Spleen (tissue), 11 donors: Measurements from ENCODE around the gene SPOPL. TPM values are rescaled to one million over a fixed set of nuclear protein-coding genes. Genes with fewer than 3 reads are reported as not detected.
"Not testable (repeated sequence)": the region's sequence is repeated elsewhere in the genome, so short reads cannot be mapped to it uniquely, and the experiment has no call there.

Experiments
- DNase-seq: peaks from one replicate; pipeline ENCODE4 v3.0.0-alpha.2; 2020
- H3K27ac ChIP-seq, 8 donors: fragments of 200-600 bp; sonication (generic) in 7 of 8; 1 replicate in 4 of 8; 2 replicates in 4 of 8; pipeline versions ENCODE4 v1.5.0 to v1.8.0; 2016 to 2021; ENCODE audit warnings: inconsistent platforms in 4 of 8, mild to moderate bottlenecking in 4 of 8, moderate library complexity in 1 of 8
- H3K27me3 ChIP-seq, 7 donors: fragments of 200-600 bp; sonication (generic) in 6 of 7; replicated peaks in 1 of 7; 1 replicate in 4 of 7; 2 replicates in 3 of 7; pipeline versions ENCODE4 v1.5.0 to v1.8.0; 2016 to 2021; ENCODE audit warnings: inconsistent platforms in 3 of 7, mild to moderate bottlenecking in 1 of 7
- H3K36me3 ChIP-seq, 6 donors: fragments of 200-600 bp; sonication (generic) in 5 of 6; 1 replicate in 4 of 6; 2 replicates in 2 of 6; pipeline versions ENCODE4 v1.5.0 to v1.8.0; 2016 to 2021; ENCODE audit warnings: inconsistent platforms in 2 of 6
- H3K4me1 ChIP-seq, 6 donors: fragments of 200-600 bp; sonication (generic) in 5 of 6; 1 replicate in 3 of 6; 2 replicates in 3 of 6; pipeline versions ENCODE4 v1.5.0 to v1.8.0; 2016 to 2021; ENCODE audit warnings: inconsistent platforms in 3 of 6
- H3K4me3 ChIP-seq, 8 donors: fragments of 200-600 bp; sonication (generic) in 7 of 8; 1 replicate in 4 of 8; 2 replicates in 4 of 8; pipeline versions ENCODE4 v1.5.0 to v1.8.0; 2016 to 2021; ENCODE audit warnings: inconsistent platforms in 4 of 8, mild to moderate bottlenecking in 4 of 8, moderate library complexity in 2 of 8
- H3K9me3 ChIP-seq, 8 donors: fragments of 200-600 bp; sonication (generic) in 7 of 8; 1 replicate in 4 of 8; 2 replicates in 4 of 8; pipeline versions ENCODE4 v1.5.0 to v1.8.0; 2016 to 2021; ENCODE audit warnings: inconsistent platforms in 4 of 8
- POLR2A ChIP-seq, 3 donors: fragments of 450-650 bp; IDR thresholded peaks; one replicate each; pipeline ENCODE4 v1.5.1; 2017; ENCODE audit warnings: antibody characterized with exemption in 3 of 3, mild to moderate bottlenecking in 1 of 3
- POLR2AphosphoS5 ChIP-seq, 3 donors: sonication (generic); formaldehyde crosslinking; IDR thresholded peaks; one replicate each; pipeline ENCODE4 v1.5.1; 2017; ENCODE audit warnings: antibody characterized with exemption in 3 of 3
- WGBS, 5 donors: extraction: QIAGEN DNeasy Blood & Tissue Kit in 3 of 5; methylation state at CpG; one replicate each; pipeline versions ENCODE4 v1.1.5 to v1.1.7; 2013 to 2018; 5-methylcytosine and 5-hydroxymethylcytosine counted together
- intact Hi-C: fragments of 100-400 bp; cut with DNase I; formaldehyde crosslinking; loops from one replicate; pipeline ENCODE4 v1.15.0; 2023; ENCODE audit warnings: low total_unique reads
- polyA plus RNA-seq, 3 donors: library from polyadenylated mRNA; stranded (reverse); fragments of 200-250 nt; gene quantifications; one replicate each; pipeline ENCODE4 v1.2.1, GENCODE V29; 2013
- total RNA-seq, 7 donors: library from RNA; depleted of rRNA in 3 of 7; stranded (reverse); fragments of >200 nt in 3 of 7; fragmentation: NEBNext Ultra II Directional in 4 of 7; extraction: Animal tissue kit (Norgen Biotek cat#: 25700) in 4 of 7; gene quantifications; one replicate each; pipeline versions ENCODE4 v1.1.0 to v1.2.1, GENCODE V29; 2016 to 2021
- TF ChIP-seq, protein P1 (sequence below), 11 experiments: fragments of 200-600 bp in 7 of 11; fragments of 450-650 bp in 4 of 11; sonication (generic) in 4 of 11; IDR thresholded peaks in 8 of 11; conservative IDR thresholded peaks in 3 of 11; 1 replicate in 7 of 11; 2 replicates in 4 of 11; pipeline versions ENCODE4 v1.4.0 to v1.8.0; 2016 to 2021; ENCODE audit warnings: antibody characterized with exemption in 11 of 11, inconsistent platforms in 4 of 11, mild to moderate bottlenecking in 1 of 11
- donor health status: healthy with polysubstance abuse.
- donor health status: DM: no; HTN: no; CAD: no; lungs with moderate emphysema.
- donor health status: DM: no; HTN: no; CAD: no.
- donor health status: Bipolar disorder and iron deficiency.
- donor health status: healthy.
- donor health status: DM: no; HTN: no; CAD: no.
- donor health status: DM: yes; HTN: yes; CAD: no.

The SPOPL gene
- total and polyA plus RNA-seq, 10 donors = 4.8 to 48.8 (median 36.8) TPM

DNA sequence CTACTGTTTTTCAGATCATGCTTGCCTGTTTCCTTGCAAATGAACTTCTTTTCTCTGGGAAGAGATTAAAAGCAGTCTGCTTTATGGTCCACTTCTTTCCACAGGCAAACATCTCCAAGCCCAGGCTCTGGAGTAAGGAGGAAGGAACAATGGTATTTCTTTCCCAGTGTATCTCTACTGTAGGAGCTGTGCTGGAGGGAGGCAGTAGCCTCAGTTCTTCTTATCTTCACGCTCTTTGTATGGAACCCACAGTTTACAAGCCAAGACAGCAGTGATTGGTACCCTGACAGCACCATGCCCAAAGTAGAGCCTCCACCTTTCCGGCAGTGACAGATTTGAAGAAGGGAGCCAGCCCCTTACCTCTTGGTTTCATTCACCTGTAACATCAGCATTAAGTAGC, 35.2 kb downstream of the SPOPL start:
- H3K27me3 ChIP-seq = no peaks in the 10 kb centered on the region
- no peak overlapping the region for H3K4me3 ChIP-seq
- peaks cover 0 to 27% (median 22%) of the 10 kb centered on the region in 8 donors for H3K9me3 ChIP-seq
- no peak overlapping the region for H3K27ac ChIP-seq
- TF ChIP-seq POLR2AphosphoS5 (IDR thresholded peaks at IDR 0.05) (no peak), POLR2A (IDR thresholded peaks at IDR 0.05) (no peak)
- TF ChIP-seq, protein P1, sequence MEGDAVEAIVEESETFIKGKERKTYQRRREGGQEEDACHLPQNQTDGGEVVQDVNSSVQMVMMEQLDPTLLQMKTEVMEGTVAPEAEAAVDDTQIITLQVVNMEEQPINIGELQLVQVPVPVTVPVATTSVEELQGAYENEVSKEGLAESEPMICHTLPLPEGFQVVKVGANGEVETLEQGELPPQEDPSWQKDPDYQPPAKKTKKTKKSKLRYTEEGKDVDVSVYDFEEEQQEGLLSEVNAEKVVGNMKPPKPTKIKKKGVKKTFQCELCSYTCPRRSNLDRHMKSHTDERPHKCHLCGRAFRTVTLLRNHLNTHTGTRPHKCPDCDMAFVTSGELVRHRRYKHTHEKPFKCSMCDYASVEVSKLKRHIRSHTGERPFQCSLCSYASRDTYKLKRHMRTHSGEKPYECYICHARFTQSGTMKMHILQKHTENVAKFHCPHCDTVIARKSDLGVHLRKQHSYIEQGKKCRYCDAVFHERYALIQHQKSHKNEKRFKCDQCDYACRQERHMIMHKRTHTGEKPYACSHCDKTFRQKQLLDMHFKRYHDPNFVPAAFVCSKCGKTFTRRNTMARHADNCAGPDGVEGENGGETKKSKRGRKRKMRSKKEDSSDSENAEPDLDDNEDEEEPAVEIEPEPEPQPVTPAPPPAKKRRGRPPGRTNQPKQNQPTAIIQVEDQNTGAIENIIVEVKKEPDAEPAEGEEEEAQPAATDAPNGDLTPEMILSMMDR (IDR thresholded peaks at IDR 0.05 in 8 of 11, conservative IDR thresholded peaks at IDR 0.05 in 3 of 11) = no peak
- peaks cover 0 to 33% (median 4%) of the 10 kb centered on the region in 6 donors for H3K4me1 ChIP-seq
- DNase-seq = no peak
- peaks cover 0 to 31% (median 3%) of the 10 kb centered on the region in 6 donors for H3K36me3 ChIP-seq
- intact Hi-C loops = no loop called here
- 96 to 100% (median 97%) methylated on average over 2 of the region's 2 CpGs for WGBS, 5 donors

DNA sequence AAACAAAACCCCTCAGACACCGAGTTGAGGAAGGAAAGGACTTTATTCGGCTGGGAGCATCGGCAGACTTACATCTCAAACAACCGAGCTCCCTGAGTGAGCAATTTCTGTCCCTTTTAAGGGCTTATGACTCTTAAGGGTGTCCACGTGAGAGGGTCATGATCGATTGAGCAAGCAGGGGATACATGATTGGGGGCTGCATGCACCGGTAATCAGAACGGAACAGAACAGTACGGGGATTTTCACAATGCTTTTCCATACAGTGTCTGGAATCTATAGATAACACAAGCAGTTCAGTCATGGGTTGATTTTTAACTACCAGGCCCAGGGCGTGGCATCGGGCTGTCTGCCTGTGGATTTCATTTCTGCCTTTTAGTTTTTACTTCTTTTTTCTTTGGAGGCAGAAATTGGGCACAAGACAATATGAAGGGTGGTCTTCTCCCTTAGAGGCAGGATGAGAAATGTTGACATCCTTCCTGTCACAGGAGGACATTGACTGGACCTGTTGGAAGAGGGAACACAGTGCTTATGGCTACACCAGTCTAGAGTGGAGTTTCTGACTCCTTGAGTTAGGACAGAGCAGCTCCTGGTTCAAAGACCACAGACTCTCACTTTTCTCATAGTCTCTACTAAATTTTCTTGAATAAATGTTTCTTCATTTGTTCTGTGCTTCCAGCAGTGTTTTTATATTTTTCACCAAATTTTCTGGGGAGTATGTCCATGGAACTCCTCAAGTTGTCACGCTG, 35.8 kb downstream of the SPOPL start:
- Histone ChIP-seq H3K9me3 (peaks cover 0 to 27% (median 22%) of the 10 kb centered on the region in 8 donors), H3K36me3 (peaks cover 0 to 31% (median 3%) of the 10 kb centered on the region in 6 donors), H3K4me1 (peaks cover 0 to 28% (median 4%) of the 10 kb centered on the region in 6 donors), H3K27me3 (no peaks in the 10 kb centered on the region), H3K27ac (no peak overlapping the region), H3K4me3 (no peak overlapping the region)
- TF ChIP-seq, protein P1 (IDR thresholded peaks at IDR 0.05 in 8 of 11, conservative IDR thresholded peaks at IDR 0.05 in 3 of 11) = no peak
- no peak for TF ChIP-seq POLR2A (IDR thresholded peaks at IDR 0.05)
- no peak for DNase-seq
- intact Hi-C loops = no loop called here
- 78 to 89% (median 86%) methylated on average over 12 of the region's 12 CpGs for WGBS, 5 donors

DNA sequence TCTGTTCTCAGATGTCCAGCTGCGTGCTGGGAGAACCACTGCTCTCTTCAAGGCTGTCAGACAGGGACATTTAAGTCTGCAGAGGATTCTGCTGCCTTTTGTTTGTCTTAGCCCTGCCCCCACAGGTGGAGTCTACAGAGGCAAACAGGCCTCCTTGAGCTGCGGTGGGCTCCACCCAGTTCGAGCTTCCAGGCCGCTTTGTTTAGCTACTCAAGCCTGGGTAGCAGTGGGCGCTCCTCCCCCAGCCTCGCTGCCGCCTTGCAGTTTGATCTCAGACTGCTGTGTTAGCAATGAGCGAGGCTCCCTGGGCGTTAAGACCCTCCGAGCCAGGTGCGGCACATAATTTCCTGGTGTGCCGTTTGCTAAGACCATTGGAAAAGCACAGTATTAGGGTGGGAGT, 42.6 kb downstream of the SPOPL start:
- H3K4me3 ChIP-seq, intact Hi-C loops, H3K9me3 ChIP-seq, H3K27me3 ChIP-seq, H3K27ac ChIP-seq, DNase-seq: not testable (repeated sequence)
- Histone ChIP-seq H3K36me3 (peaks cover 0 to 15% (median 0%) of the 10 kb centered on the region in 6 donors), H3K4me1 (peaks cover 0 to 28% (median 0%) of the 10 kb centered on the region in 6 donors)
- TF ChIP-seq POLR2AphosphoS5 (IDR thresholded peaks at IDR 0.05) = peak in 1 of 3 donors; percentile 17
- 95 to 98% (median 97%) methylated on average over 10 to 12 of the region's 12 CpGs for WGBS, 5 donors

DNA sequence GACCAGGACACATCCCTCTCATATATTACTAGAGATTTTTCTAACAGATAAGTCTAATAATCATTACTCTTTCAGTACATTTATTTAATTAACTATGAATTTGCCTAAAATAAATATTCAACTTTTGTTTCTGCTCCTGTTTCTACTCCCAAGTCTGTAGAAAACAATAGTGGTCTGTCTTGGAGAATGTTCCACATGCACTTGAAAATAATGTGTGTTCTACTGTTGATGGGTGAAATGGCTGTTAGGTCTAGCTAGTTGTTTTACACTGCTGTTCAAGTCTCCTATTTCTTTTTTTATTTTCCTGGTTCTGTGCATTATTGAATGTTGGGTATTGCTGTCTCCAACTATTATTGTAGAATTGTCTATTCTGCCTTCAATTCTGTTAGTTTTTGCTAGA, 47.2 kb downstream of the SPOPL start:
- peaks cover 0 to 56% (median 14%) of the 10 kb centered on the region in 6 donors for H3K36me3 ChIP-seq
- H3K4me3 ChIP-seq = no peak overlapping the region
- no peak for TF ChIP-seq POLR2AphosphoS5 (IDR thresholded peaks at IDR 0.05)
- TF ChIP-seq, protein P1 (IDR thresholded peaks at IDR 0.05 in 8 of 11, conservative IDR thresholded peaks at IDR 0.05 in 3 of 11) = no peak
- TF ChIP-seq POLR2A (IDR thresholded peaks at IDR 0.05) = no peak
- no peaks in the 10 kb centered on the region for H3K9me3 ChIP-seq
- H3K4me1 ChIP-seq = peaks cover 0 to 28% (median 0%) of the 10 kb centered on the region in 6 donors
- intact Hi-C loops = no loop called here
- no peak overlapping the region for H3K27ac ChIP-seq
- no peaks in the 10 kb centered on the region for H3K27me3 ChIP-seq
- DNase-seq = no peak
